ENCODE measurements around the gene UTRN. TPM values are rescaled to one million over a fixed set of nuclear protein-coding genes. Genes with fewer than 3 reads are reported as not detected.

The UTRN gene
- polyA plus RNA-seq (ENCODE audit: insufficient read length in 3 of 3), result 100 to 1,000 TPM; 137 to 151 (median 147) TPM

DNA sequence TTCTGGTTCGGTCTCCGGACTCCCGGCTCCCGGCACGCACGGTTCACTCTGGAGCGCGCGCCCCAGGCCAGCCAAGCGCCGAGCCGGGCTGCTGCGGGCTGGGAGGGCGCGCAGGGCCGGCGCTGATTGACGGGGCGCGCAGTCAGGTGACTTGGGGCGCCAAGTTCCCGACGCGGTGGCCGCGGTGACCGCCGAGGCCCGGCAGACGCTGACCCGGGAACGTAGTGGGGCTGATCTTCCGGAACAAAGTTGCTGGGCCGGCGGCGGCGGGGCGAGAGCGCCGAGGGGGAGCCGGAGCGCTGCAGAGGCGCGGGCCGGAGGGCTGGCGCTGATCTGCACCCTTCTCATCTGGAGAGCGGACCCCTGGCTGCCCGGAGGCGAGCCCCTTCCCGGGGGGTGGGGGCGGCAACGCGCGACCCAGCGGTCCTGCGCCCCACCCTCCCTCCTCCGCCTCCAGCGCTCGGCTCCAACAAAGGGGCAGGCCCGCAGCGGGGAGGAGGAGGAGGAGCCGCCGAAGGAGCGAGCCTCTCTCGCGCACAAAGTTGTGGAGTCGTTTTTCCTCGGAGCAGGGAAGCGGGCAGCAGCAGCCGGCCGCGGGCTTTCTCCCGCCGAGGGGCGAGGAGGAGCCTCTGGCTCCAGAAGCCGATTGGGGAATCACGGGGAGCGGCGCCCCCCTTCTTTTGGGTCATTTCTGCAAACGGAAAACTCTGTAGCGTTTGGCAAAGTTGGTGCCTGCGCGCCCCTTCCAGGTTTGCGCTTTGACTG is at the start of gene UTRN:
Gene UTRN (plus strand): TSS at position 553 of the 765 bp plus-strand sequence. CDS start 6,494 bp downstream, outside the sequence.
- DNase-seq (ENCODE audit: low read depth in 3 of 3, low spot score in 2 of 3), result peak; percentile 47 to 70 (median 59)

DNA sequence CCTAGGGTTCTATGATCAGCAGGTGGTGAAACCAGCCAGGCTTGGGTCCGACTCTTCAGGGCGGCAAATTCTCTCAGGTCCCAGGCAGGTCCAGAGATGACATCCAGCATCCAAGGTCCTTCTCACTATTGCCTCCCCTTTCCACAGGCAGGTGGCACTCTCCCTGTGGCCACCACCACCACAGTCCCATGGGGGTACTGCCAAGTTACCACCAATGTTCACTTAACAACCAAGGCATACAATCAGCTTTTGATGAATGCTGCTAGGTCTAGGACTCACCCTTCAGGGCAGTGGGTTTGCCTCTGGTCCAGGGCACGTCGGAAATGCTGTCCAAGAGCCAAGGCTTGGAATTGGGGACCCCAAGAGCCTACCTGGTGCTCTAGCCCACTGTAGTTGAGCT is 40.4 kb upstream of the UTRN start:
- DNase-seq (ENCODE audit: low read depth in 3 of 3, low spot score in 2 of 3), result no peak

DNA sequence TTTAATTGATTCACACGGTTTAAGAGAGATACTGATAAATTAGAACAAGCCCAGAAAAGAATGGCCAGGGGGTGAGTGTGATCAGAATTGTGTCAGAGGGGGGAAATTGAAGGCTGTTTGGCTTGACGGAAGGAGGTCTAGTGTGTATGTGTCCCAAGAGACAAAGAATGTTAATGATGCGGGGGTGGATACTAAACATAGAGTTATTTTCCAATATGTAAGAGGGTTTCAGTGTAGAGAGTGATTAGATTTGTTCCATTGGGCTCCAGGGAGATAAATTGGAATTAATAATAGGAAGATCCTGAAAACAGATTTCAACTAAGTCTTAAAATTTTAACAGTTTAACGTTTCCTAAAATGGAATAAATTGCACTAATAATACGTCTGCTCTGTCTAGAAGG is 38.1 kb upstream of the UTRN start:
- no peak for DNase-seq (ENCODE audit: low read depth in 3 of 3, low spot score in 2 of 3)

DNA sequence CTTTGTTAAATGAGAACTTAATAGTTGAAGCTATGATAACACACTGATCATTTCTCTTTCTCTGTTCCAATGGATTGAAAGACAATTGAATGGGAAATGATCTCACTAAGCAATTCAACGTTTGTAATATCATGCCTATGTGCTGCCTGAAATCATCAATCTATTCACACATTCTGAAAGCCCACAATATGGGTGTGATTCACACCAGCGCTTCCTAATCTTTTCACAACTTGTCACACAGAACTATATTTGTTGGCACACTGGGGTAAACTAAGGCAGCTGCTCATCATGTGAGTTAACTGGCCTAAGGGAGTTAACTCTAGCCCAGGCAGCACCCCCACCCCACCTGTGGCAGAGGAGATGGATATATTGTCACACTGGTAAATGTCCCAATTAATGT is 37.1 kb upstream of the UTRN start:
- DNase-seq (ENCODE audit: low read depth in 3 of 3, low spot score in 2 of 3), result no peak

DNA sequence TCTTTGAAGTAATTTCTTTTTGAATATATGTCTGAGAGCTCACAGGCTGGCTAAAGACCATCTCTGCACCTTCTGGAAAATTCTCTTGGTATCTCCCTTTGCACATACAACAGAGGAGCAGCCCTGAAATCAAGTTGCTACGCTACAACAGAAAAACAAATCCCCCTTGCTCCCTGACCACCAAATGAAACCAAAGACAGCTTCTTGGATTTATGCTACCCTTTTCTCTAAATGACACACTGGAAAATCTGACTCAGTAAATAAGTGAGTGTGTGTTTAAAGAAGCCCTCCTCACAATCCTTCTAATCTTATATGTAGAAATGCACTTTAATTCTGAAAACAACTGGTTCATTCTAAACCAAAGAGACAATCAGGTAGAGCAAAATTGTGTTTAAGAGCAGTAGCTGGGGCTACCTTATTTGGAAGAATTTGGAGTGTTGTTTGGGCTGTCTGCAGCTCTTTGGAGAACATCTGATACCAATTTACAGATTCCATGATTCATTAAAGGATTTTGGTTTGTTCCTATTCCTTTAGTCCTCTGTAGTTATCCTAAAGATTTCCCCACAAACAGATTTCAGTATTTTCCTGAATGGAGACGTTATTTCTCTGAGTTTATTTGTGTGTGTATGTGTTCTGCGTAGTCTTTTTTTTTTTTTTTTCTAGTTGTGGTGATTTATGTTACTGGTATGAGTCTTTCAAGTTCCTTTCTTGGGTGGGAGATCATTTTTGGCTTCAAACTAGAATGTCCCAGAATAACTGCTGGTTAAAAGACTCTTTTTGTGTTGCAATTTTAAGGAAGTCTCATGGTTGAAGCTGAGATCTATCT is 36.4 kb upstream of the UTRN start:
- no peak for DNase-seq (ENCODE audit: low read depth in 3 of 3, low spot score in 2 of 3)

DNA sequence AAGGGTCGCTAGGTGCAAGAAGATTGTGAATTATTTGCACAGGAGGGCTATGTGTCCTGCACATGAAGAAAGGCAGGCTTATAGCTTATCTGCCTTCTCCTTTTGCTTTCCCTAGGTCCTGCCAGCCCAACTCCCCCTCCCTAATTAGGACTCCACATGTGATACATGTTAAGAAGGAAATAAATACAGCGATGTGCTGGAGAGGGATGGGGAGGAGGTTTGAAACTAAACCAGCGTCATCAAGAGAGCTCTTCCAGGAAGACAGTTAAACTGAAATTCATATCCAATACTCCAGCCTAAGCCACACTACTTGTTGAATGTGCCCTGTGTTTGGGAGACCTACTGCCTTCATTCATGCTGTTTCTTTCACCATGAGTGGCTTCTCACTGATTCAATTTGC is 34.9 kb upstream of the UTRN start:
- no peak for DNase-seq (ENCODE audit: low read depth in 3 of 3, low spot score in 2 of 3)

DNA sequence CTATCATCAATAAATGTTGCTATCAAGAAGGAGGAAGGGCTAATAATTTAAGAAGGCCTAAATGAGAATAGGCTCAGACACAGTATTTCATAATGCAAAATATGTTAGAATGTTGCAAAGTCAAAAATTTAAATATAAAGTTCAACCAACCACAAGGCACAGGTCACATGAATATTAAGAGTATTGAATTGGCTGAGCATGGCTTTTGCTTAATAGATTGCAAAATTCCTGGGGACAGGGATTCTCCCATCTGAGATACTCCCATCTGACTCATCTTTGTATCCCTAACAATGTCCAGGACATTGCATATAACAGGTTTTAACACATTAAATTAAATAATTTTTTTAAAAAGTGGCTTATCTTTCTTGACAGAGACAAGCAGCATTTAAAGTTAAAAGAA is 32.9 kb upstream of the UTRN start:
- no peak for DNase-seq (ENCODE audit: low read depth in 3 of 3, low spot score in 2 of 3)

DNA sequence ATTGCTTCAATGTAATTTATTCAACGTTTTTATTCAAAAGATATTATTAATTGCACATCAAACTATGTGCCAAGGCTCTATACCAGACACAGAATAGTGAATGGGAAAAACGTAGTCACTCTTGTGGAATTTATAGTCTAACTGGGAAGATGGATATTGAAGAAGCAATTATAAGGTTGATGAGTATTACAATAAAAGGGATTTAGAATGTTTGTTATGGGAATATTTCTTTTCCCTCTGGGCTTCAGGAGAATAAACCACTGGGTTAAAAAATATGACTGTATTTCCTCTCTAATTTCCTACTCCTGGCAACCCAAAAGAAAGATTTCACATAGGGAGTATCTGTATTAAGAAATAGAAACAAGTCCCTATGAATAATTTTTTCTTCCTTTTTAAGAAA is 25.1 kb upstream of the UTRN start:
- DNase-seq (ENCODE audit: low read depth in 3 of 3, low spot score in 2 of 3), result no peak

DNA sequence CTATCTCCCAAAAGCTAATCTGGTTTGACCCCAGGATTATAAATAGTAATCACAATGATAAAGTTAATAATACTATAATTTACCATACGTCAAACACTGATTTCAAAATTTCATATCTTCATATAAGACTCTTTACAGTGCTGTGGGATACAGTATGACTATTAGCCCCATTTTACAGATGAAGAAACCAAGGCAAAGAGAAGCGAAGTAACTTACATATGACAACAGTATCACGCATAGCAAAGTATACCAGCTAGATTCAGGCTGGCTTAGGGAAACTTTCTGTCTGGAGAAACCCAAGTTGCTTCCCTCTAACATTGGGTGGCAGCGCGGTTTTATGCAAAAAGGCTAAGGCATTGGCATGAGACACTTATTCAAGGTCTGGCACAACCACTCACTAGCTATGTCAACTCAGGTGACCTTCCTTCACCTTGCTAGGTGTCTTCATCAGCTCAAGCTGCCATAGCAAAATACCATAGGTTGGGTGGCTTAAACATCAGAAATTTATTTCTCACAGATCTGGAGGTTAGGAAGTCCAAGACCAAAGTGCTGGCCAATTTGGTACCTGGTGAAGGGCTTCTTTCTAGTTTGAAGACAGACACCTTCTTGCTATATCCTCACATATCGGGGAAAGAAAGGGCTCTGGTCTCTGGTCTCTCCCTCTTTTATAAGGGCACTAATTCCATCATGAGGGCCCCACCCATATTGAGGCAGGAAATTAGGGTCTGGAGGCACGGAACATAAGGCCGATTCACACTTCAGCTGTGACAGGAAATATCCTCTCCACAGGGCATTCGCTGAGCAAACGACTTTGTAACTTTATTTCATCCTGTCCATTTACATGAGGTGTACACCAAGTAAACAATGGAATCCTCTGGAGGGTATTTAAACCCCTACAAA is 22.4 kb upstream of the UTRN start:
- no peak for DNase-seq (ENCODE audit: low read depth in 3 of 3, low spot score in 2 of 3)

DNA sequence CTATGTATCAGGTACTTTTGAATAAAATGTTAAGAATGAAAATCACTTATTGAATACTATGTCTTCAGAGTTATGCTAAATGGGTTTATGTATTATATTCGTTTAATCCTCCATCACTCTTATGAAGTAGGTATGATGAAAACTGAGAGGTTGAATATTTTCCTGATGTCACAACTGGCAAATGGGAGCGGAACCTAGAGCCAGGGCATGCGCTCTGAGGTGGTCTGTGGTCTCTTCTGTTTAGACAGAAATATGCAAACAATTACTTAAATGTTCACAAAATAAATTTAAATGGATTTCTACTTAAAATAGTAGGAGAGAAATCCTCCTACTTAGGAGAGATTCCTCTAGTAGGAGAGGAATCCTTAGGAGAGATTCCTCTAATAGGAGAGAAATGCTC is 21.3 kb upstream of the UTRN start:
- DNase-seq (ENCODE audit: low read depth in 3 of 3, low spot score in 2 of 3), result no peak

DNA sequence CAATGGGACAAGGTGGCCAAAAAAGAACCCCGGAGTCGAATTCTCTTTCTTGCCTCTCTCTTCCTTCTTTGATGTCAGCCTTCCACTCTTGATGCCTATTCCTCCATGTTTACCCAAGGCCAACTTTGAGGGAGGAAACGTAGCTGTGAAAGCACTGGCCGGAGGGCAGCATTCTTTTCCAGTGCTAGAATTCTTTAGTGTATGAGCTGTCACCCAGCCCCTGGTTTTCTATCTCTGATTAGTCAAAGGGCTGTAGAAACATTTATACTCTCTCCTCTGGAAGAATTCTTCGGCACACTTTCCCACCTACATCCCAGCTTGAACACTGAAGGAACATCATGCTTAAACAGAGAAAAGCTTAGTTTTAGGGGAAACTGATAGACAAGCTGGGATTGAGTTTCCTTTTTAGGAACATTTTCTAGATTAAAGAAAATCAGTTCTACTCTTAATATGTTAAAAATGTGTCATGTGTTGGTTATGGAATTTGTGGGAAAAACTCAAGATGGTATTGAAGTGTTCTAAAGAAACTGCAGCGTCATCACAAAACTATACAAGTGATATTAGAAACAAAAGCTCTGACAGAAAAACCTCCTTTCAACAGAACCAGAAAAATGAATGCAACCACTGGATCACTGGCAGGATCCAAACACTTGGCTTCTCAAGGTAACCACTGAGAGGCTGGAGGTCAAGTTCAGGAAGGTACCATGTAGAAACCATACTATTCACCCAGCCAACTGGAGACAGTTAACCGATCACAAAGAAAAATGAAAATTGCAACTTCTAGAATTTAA is 20.7 kb upstream of the UTRN start:
- DNase-seq (ENCODE audit: low read depth in 3 of 3, low spot score in 2 of 3), result no peak

DNA sequence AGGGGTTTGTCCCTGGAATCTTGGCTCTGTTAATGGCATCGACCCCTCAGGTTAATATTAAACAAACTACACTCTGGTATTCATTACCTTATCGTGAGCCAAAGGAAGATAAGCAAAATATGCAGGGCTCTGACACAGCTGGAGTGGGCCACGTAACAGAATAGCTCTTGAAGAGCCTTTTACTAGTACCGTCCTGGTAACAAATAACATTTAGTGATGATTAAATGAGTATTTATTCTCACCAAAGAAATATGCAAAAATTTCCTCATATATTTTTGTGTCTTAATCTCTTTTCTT is 20.1 kb upstream of the UTRN start:
- DNase-seq (ENCODE audit: low read depth in 3 of 3, low spot score in 2 of 3), result no peak

DNA sequence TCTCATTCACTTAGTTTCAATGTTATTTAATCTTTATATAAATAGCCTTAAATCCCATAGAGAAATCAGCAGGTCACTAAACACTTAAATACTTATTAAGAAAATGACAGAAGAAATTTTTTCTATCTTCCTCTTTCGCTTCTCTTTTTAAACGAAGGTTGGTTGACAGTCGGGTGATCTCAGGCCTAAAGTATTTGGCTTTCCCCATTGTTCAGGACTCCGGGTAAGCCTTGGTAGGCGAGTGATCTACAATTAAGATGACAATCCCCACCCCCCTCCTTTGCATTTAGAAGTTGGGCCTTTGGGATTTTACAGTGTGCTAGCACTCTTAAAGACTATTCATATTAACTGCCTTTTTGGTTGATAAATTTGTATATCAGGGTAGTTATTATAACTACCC is 19.7 kb upstream of the UTRN start:
- no peak for DNase-seq (ENCODE audit: low read depth in 3 of 3, low spot score in 2 of 3)

DNA sequence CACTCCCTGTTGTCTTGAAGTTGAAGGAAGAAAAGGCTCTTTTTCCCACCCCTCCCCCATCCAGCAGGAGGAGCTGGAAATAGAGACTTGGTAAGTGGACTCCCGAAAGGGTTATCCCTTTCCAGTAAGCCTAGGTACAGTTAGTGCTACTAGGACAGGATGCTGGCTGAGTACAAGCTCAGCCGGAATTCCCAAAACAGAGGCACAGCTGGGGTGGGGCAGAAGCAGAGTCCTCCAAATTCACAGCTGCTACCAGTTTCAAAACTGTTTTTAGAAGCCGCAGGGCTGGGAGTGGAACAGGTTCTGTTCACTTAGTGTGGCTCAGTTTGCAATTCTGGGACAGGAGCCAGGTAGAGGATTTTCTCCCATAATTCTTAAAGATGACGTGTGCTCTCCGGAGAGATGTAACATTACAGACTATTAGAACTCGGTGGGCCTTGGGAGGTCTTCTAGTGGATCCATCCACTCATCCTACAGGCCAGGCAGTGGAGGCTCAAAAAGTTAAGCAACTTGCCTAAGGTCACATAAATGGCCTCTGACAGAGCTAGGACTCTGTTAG is 19.0 kb upstream of the UTRN start:
- no peak for DNase-seq (ENCODE audit: low read depth in 3 of 3, low spot score in 2 of 3)

DNA sequence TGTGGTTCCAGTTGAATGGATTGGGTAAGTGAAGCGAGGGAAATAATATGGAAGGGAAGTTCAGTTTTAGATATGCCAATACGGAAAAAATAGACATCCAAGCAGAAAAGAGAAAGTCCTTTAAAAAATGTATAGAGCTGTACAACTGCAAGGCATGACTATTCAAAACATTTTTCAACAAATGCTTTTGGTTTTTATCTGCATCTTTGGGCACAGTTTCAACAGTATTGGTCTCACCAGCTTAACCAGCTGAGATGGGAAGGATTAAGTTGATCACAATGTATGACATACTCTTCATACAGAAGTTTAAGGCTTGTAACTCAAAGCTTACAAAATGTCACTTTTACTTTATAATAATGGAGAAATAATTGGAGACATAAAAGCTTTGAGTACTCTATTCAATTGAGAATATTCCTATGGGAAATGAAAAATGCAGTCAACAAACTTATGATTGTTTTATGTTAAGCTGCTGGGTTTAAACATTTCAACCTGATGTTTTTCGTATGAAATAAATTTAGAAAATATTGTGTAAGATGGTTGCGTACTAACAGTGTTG is 16.3 kb upstream of the UTRN start:
- no peak for DNase-seq (ENCODE audit: low read depth in 3 of 3, low spot score in 2 of 3)

DNA sequence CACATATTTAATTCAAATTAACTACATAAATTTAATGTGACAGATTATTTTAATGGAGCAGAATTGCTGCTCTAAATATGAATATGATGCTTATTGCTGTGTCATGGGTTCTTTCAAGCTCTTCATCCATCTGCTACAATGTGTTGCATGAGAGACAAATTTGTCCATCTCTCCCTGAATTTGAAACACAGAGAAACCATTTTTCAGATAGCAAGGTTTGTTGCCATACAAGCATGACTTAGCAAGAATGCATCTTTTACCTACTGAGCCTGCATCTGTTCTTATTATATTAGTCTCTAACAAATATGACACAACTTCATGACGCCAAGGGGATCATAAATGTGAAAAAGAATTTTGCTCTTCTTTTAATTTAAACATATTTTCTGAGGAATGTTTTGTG is 8.0 kb upstream of the UTRN start:
- no peak for DNase-seq (ENCODE audit: low read depth in 3 of 3, low spot score in 2 of 3)

DNA sequence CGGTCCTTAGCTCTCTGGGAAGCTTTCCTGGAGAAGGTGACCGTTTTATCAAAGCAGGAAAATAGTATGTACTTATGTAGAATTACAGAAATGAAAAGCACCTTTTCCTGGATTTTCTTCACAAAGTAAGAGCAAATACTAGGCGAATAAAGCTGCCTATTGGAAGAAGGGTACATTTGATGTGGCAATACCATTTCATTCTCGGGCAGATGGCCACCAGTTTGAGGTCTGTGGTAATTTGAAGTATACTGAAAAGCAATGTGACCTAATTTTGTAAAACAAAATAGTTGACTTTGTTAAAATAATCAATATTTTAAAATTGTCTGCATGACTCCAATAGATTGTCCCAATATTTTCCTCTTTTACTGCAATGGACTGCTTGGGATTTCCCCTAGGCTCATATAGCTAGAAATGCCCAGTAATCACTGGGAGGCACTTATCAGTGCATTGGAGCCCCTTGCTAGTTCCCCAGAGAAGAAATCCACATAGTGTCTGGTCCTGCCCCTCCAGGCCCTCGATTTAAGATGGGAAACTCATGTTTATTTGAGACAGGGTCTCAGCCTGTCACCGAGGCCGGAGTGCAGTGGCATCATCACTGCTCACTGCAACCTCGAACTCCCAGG is 7.4 kb upstream of the UTRN start:
- no peak for DNase-seq (ENCODE audit: low read depth in 3 of 3, low spot score in 2 of 3)

DNA sequence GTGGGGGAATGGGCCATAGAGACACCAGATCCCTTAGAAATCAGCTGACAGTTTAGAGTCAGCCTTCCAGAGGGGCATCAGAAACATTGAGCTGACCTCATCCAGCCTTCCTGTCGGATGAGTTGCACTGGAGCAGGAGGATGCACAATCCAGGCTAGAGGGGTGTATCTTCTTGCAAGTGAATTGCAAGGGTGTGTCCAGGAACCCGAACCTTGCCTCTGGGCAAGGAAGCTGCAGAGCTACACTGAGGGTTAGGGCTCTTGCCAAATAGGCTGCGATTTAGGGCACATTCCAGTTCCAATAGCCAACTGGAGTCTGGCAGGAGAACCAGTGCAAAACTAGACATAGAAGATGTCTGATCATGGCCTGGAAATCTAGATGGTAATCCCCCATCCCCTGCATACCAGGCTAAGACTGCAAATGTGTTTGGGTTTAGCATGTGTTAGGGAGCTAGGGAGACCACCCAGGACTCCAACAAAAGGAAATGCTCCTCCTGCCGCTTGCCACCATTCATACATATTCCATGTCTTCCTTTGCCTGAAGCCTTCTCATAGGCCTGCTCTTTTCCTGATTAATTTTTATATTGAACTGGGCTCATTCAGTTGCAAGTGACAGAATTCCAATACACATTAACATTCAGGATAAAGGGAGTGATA is 6.3 kb upstream of the UTRN start:
- no peak for DNase-seq (ENCODE audit: low read depth in 3 of 3, low spot score in 2 of 3)

Measured in right renal cortex interstitium (tissue), 3 donors.